ENCODE data around the gene PCP4.

DNA sequence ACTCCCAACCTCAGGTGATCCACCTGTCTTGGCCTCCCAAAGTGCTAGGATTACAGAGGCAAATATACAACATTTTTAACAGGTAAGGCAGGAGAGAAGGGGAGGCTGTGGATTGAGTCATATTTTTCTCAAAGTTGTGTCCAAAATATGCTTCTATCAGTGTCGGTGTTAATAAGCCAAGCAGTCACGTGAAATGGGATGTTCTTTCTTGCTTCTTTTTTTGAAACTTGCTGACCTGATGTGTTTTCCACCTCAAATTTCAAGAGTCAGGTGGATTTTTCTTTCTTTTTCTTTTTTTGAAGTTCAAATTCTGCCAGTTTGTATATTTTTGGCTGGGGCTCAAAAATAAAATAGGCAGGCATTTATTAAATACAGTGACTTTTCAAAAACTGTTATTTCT is 91.5 kb downstream of the PCP4 start:
- TF ChIP-seq, protein P1, sequence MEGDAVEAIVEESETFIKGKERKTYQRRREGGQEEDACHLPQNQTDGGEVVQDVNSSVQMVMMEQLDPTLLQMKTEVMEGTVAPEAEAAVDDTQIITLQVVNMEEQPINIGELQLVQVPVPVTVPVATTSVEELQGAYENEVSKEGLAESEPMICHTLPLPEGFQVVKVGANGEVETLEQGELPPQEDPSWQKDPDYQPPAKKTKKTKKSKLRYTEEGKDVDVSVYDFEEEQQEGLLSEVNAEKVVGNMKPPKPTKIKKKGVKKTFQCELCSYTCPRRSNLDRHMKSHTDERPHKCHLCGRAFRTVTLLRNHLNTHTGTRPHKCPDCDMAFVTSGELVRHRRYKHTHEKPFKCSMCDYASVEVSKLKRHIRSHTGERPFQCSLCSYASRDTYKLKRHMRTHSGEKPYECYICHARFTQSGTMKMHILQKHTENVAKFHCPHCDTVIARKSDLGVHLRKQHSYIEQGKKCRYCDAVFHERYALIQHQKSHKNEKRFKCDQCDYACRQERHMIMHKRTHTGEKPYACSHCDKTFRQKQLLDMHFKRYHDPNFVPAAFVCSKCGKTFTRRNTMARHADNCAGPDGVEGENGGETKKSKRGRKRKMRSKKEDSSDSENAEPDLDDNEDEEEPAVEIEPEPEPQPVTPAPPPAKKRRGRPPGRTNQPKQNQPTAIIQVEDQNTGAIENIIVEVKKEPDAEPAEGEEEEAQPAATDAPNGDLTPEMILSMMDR (IDR thresholded peaks at IDR 0.05 in 8 of 11, conservative IDR thresholded peaks at IDR 0.05 in 3 of 11), result no peak
- TF ChIP-seq POLR2A (IDR thresholded peaks at IDR 0.05), result no peak

Data from spleen (tissue), 7 donors.